ENCODE measurements around the gene FAU. TPM values are rescaled to one million over a fixed set of nuclear protein-coding genes. Genes with fewer than 3 reads are reported as not detected.
A peak's percentile ranks its signal among the peaks of the same experiment; 100 is the strongest.

Gene FAU
- total and polyA plus RNA-seq, 2 of the 13 experiments (the other 11 are each of a cell fraction or from before 2014, with no cell fraction given): 374 to 869 TPM

GRCh38 chr11:65165410-65166317 is 43.7 kb upstream of the FAU start (continued):
- TF ChIP-seq PATZ1 (CRISPR knock-in tag; IDR thresholded peaks at IDR 0.05): peak; percentile 75
- TF ChIP-seq ZNF782 (CRISPR knock-in tag; IDR thresholded peaks at IDR 0.05; ENCODE audit: borderline replicate concordance): no peak
- TF ChIP-seq IKZF5 (CRISPR knock-in tag; IDR thresholded peaks at IDR 0.05): peak; percentile 48; the same call in 1 of the 2 replicates
- no peak for TF ChIP-seq ZNF275 (CRISPR knock-in tag; IDR thresholded peaks at IDR 0.05; ENCODE audit: borderline replicate concordance)
- no peak for TF ChIP-seq ZFP91 (CRISPR knock-in tag; IDR thresholded peaks at IDR 0.05; ENCODE audit: borderline replicate concordance)
- no peak for TF ChIP-seq RFX5 (IDR thresholded peaks at IDR 0.05; ENCODE audit: low read depth, low read length)
- TF ChIP-seq RBAK (CRISPR knock-in tag; IDR thresholded peaks at IDR 0.05): no peak
- peak; percentile 16; the same call in 1 of the 2 replicates for TF ChIP-seq ZSCAN12 (CRISPR knock-in tag; IDR thresholded peaks at IDR 0.05)
- TF ChIP-seq ZNF274 (CRISPR knock-in tag; IDR thresholded peaks at IDR 0.05): no peak
- no peak for TF ChIP-seq AGO1 (IDR thresholded peaks at IDR 0.05; ENCODE audit: low read depth, low read length, poor library complexity, severe bottlenecking)
- TF ChIP-seq KAT2B (IDR thresholded peaks at IDR 0.05; ENCODE audit: borderline replicate concordance, low read depth, low read length): no peak
- TF ChIP-seq ZNF605 (CRISPR knock-in tag; IDR thresholded peaks at IDR 0.05): peak; percentile 83; the same call in 1 of the 2 replicates
- no peak for TF ChIP-seq THYN1 (CRISPR knock-in tag; IDR thresholded peaks at IDR 0.05; ENCODE audit: borderline replicate concordance, low read depth)
- no peak for TF ChIP-seq ZNF768 (CRISPR knock-in tag; IDR thresholded peaks at IDR 0.05)
- no peak for TF ChIP-seq ZNF776 (CRISPR knock-in tag; IDR thresholded peaks at IDR 0.05)
- TF ChIP-seq SSRP1 (CRISPR knock-in tag; IDR thresholded peaks at IDR 0.05): no peak
- peak; percentile 70; the same call in 1 of the 2 replicates for TF ChIP-seq MEF2D (CRISPR knock-in tag; IDR thresholded peaks at IDR 0.05)
- TF ChIP-seq SAFB2 (CRISPR knock-in tag; IDR thresholded peaks at IDR 0.05; ENCODE audit: borderline replicate concordance, low read depth): no peak
- peak; percentile 96 for TF ChIP-seq PAXIP1 (CRISPR knock-in tag; conservative IDR thresholded peaks at IDR 0.05)

All from HepG2 (cell line).